ENCODE results near the gene IL17RD.

DNA sequence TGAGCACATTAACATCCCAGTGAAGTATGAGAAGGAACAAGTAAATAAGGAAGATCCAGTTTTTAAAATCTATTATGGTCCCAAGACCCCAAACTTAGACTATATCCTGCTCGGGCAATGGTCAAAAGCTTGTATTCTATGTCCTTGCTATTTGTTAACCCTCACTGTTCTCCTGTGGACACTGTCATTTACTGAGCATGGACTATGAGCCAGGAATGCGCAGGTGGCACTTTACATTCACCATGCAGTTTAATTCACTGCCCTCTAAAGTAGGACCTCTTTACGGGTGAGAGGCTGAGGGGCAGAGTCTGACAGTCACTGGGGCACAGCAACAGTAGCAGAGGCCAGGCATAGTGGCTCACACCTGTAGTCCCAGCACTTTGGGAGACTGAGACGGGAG is 76.1 kb downstream of the IL17RD start:
- TF ChIP-seq, protein P1, sequence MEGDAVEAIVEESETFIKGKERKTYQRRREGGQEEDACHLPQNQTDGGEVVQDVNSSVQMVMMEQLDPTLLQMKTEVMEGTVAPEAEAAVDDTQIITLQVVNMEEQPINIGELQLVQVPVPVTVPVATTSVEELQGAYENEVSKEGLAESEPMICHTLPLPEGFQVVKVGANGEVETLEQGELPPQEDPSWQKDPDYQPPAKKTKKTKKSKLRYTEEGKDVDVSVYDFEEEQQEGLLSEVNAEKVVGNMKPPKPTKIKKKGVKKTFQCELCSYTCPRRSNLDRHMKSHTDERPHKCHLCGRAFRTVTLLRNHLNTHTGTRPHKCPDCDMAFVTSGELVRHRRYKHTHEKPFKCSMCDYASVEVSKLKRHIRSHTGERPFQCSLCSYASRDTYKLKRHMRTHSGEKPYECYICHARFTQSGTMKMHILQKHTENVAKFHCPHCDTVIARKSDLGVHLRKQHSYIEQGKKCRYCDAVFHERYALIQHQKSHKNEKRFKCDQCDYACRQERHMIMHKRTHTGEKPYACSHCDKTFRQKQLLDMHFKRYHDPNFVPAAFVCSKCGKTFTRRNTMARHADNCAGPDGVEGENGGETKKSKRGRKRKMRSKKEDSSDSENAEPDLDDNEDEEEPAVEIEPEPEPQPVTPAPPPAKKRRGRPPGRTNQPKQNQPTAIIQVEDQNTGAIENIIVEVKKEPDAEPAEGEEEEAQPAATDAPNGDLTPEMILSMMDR (IDR thresholded peaks at IDR 0.05) = no peak
- TF ChIP-seq EZH2 (IDR thresholded peaks at IDR 0.05) (no peak), EZH2phosphoT487 (IDR thresholded peaks at IDR 0.05) (no peak)
